ENCODE data around the gene SHROOM4. TPM values are rescaled to one million over a fixed set of nuclear protein-coding genes. Genes with fewer than 3 reads are reported as not detected.

SHROOM4 gene
- total RNA-seq, 4 donors from 2014 or later, result 3.3 to 10.0 (median 8.9) TPM

Small RNA genes lying within 50 kb of the gene (small RNA-seq; reads per million reads assigned to genes)
- 0 reads per million in 2 donors for gene RNU6-935P

Other genes with a start within 250 kb of the SHROOM4 start
- not detected for gene BMP15, start 96.5 kb upstream of the SHROOM4 start, total RNA-seq

All from Peyer's patch (tissue), 4 donors.